GM23248 (cell line): ENCODE results near the gene ZMIZ1.

Source experiments
- EZH2 ChIP-seq: fragments of 200-600 bp; sonication (generic); IDR thresholded peaks from 2 replicates; pipeline ENCODE4 v1.6.1; 2018; ENCODE audit warnings: antibody characterized with exemption, mild to moderate bottlenecking; ENCODE audit not compliant: insufficient read depth, poor library complexity, severe bottlenecking
- EZH2phosphoT487 ChIP-seq: fragments of 200-600 bp; sonication (generic); IDR thresholded peaks from 2 replicates; pipeline ENCODE4 v1.6.1; 2018; ENCODE audit warnings: antibody characterized with exemption, moderate library complexity, mild to moderate bottlenecking, low read depth; ENCODE audit not compliant: insufficient read depth

- TF ChIP-seq EZH2: no peak
- TF ChIP-seq EZH2phosphoT487: no peak
Measured at GRCh38 chr10:79192677-79193003, 123.9 kb downstream of the ZMIZ1 start.
